Fibroblast of lung (primary cell): Measurements from ENCODE around the gene PAX2.

Experiments
- CTCF ChIP-seq, 2 donors: IDR thresholded peaks in 1 of 2; conservative IDR thresholded peaks in 1 of 2; 1 replicate in 1 of 2; 2 replicates in 1 of 2; pipeline ENCODE4 v1.5.1; 2011 to 2012; ENCODE audit warnings: low read length in 2 of 2, control low read depth in 1 of 2, inconsistent platforms in 1 of 2, low read depth in 1 of 2, mild to moderate bottlenecking in 1 of 2
- EZH2 ChIP-seq: IDR thresholded peaks from 2 replicates; pipeline ENCODE4 v1.5.1; 2012; ENCODE audit warnings: low read length, control low read depth, mild to moderate bottlenecking; ENCODE audit errors: missing control alignments

GRCh38 chr10:100868382-100868781 is 123.0 kb downstream of the PAX2 start:
- TF ChIP-seq CTCF (conservative IDR thresholded peaks at IDR 0.05 in 1 of 2, IDR thresholded peaks at IDR 0.05 in 1 of 2; ENCODE audit: low read depth in 1 of 2, low read length in 2 of 2) (no peak), EZH2 (no peak)
